Ecto neural progenitor cell (in vitro differentiated cells): ENCODE results near the gene CXCR5.
"Not testable (repeated sequence)": the region's sequence is repeated elsewhere in the genome, so short reads cannot be mapped to it uniquely, and the experiment has no call there.

Experiments used
- DNase-seq: peaks from one replicate; pipeline ENCODE4 v3.0.0-alpha.2; 2018; ENCODE audit warnings: low spot score

Gene CXCR5, protein sequence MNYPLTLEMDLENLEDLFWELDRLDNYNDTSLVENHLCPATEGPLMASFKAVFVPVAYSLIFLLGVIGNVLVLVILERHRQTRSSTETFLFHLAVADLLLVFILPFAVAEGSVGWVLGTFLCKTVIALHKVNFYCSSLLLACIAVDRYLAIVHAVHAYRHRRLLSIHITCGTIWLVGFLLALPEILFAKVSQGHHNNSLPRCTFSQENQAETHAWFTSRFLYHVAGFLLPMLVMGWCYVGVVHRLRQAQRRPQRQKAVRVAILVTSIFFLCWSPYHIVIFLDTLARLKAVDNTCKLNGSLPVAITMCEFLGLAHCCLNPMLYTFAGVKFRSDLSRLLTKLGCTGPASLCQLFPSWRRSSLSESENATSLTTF

GRCh38 chr11:118883368-118884071 lies at the start of gene CXCR5:
Gene CXCR5 (plus strand): TSS chr11:118883892. CDS start chr11:118883942, 50 bp downstream.
- DNase-seq = no peak

DNA sequence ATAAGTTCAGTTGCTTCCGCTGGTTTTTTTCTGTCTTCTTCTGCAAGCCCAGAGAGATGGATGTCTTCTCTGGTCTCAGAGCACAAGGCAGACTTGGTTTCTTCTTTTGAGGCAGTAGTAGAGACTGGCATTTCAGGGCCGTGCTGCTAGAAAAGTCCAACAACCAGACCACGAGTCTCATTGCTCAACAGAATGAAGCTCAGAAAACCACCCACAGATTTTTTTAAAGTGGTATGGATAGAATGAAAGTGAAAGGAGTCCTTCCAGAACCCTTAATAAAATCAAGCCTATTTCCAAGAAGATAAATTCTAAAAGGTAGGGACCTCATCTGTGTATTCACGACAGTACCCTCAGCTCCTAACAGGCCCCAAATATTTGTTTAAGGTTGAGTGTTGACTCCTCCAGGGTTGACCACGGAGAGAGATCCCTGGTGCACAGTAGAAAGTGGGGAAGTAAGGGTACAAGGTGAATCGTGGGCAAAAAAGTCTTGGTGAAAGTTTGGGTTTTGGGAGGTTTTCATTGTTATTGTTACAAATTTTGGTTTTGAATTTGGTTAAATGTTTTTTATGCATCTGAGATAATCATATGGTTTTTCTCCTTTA lies 49.2 kb upstream of the CXCR5 start:
- DNase-seq = no peak

DNA sequence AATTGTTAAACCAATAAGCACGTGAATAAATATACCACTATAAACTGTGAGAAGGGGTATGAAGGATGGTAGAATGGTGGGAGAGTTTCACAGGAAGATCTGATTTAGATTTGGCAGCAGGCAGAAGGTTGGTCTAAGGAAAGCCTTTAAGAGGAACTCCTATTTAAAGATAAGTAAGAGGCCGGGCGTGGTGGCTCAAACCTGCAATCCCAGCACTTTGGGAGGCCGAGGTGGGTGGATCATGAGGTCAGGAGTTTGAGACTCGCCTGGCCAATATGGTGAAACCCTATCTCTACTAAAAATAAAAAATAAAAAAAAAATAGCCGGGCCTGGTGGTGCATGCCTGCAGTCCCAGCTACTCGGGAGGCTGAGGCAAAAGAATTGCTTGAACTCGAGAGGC lies 45.8 kb upstream of the CXCR5 start:
- DNase-seq = no peak

- no peak for DNase-seq
Observed at GRCh38 chr11:118838905-118839553, 44.7 kb upstream of the CXCR5 start.

- DNase-seq = no peak
Observed at GRCh38 chr11:118841469-118842242, 42.0 kb upstream of the CXCR5 start.

- no peak for DNase-seq
Observed at GRCh38 chr11:118842369-118842768, 41.3 kb upstream of the CXCR5 start.

- not testable (repeated sequence) for DNase-seq
Observed at GRCh38 chr11:118842843-118843242, 40.8 kb upstream of the CXCR5 start.

- DNase-seq = no peak
Observed at GRCh38 chr11:118843565-118843964, 40.1 kb upstream of the CXCR5 start.

DNA sequence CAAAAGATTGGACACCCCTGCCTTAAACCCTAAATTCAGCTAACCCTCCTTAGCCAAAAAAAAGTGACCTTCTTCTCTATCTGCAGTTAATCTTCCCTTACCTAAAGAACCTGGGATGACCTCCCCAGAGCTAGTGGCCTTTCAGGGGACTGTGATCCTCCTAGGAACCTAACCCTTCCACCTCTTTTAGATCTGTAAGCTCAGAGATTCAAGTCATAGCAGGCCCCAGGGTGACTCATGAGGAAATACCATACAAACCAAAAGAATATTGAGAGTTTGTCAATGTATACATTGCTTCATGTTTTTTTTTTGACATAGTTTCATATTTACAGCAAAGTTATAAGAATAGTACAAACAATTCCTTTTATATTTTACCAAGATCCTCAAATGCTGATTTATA lies 38.3 kb upstream of the CXCR5 start:
- DNase-seq = no peak

- no peak for DNase-seq
Observed at GRCh38 chr11:118846181-118846935, 37.3 kb upstream of the CXCR5 start.

GRCh38 chr11:118849825-118850224 lies 33.9 kb upstream of the CXCR5 start:
- no peak for DNase-seq

GRCh38 chr11:118851970-118852369 lies 31.7 kb upstream of the CXCR5 start:
- no peak for DNase-seq

DNA sequence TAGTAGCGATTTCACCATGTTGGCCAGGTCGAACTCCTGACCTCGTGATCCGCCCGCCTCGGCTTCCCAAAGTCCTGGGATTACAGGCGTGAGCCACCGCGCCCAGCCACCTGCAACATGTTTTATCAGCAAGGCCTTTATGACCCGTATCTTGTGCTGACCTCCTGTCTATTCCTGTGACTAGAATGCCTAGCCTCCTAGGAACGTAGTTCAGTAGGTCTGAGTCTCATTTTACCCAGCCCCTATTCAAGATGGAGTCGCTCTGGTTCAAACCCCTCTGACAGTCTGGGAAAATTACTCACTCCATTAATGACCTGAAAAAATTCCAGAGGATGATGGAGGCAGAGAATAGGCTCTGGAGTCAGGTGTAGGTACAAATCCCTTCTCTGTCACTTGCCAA lies 30.0 kb upstream of the CXCR5 start:
- no peak for DNase-seq

DNA sequence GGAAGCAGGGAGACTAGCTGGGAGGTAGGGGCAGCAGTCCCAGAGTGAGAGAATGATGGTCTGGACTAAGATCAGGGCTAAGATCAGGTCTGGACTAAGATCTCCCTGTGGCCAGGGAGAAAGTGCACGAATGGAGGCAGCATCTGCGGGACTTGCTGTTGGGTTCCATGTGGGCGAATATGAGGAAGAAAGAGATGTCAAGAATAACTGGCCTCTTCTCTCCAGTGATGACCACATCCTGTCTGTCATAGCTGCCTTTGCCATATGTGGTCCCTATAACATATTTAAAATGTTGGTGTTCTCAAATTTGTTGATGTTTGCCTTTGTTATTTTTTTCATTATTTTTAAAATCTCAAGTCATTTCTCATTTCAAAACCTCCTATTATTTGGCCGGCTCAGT lies 27.4 kb upstream of the CXCR5 start:
- no peak for DNase-seq

DNA sequence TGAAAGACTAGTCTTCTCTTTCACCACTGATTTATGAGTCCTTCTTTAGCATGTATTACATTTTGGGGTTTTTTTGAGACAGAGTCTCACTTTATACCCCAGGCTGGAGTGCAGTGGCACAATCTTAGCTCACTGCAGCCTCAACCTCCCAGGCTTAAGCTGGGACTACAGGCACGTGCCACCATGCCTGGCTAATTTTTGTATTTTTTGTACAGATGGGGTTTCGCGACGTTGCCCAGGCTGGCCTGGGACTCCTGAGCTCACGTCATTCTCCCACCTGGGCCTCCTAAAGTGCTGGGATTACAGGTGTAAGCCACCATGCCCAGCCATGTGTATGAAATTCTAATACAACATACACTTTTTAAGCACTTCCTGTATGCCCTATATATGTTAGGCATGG lies 26.3 kb upstream of the CXCR5 start:
- no peak for DNase-seq

DNA sequence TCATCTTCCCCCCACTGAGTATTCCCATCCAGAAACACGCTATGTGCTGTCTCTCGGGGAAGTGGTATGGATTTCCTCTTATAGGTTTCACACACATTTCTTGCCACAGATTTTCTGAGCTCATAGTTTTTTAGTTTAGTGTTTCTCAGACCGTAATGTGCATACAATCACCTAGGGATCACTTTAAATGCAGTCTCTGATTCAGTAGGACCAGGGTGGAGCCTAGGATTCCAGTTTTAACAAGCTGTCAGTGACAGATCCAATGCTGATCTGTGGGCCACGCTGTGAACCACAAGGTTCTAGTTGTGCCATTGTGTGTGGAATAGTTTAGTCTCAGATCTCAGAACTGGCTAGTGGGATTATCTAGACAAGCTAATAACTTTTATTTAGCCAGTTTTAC lies 23.7 kb upstream of the CXCR5 start:
- no peak for DNase-seq

DNA sequence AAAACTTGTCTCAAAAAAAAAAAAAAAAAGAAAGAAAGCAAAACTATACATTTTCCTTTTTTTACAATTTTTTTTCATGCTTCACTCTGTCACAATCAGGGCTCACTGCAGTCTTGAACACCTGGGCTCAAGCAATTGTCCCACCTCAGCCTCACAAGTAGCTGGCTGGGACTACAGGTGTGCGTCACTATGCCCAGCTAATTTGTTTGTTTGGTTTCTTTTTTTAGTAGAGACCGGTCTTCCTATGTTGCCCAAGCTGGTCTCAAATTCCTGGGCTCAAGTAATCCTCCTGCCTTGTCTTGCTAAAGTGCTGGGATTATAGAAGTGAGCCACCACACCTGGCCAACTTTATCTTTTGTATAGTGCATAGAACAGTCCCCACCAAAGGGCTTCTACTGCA lies 15.0 kb upstream of the CXCR5 start:
- DNase-seq = no peak

DNA sequence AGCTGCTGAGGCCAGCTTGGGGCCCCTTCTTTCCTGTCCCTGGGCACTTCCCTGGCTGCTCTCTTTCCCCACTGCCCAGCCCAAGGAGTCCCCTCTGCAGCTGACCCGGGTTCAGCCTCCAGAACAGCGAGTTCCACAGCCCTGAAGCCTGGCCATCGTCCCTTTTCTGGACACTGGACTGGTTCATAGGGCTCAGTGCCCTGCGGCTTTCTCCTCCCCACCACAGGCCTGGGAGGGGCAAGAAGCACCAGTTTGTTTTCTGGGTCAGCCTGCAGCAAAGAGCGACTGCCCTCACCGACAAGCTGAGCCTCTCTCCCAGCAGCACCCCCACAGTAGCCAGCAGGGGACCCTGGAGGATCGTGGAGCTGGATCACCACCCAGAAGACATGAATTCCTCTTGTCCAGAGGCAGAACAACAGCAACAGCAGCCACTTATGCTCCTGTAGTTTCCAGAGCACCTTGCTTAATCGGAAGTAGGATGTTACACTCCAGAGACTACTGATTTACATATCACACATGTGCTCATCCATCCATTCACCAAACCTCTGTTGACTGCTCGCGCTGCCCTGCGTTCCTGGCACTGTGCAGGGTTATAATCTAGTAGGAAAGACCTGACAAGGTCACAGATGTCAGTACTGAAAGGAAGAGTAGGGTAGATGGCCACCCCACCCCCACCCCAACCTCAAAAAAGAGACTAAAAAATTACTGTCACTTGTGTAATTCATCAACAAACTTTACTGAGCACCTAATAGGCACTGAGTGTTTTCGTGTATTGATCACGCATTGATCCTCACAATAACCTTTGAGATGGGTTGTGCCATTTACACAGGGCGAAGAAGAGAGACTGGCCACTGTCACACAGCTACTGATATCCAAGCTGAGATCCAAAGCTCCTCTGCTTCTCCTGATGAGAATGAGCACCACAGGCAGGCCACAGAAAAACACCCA lies 13.0 kb upstream of the CXCR5 start:
- DNase-seq = peak; percentile 62

- no peak for DNase-seq
Observed at GRCh38 chr11:118872403-118872821, 11.3 kb upstream of the CXCR5 start.

DNA sequence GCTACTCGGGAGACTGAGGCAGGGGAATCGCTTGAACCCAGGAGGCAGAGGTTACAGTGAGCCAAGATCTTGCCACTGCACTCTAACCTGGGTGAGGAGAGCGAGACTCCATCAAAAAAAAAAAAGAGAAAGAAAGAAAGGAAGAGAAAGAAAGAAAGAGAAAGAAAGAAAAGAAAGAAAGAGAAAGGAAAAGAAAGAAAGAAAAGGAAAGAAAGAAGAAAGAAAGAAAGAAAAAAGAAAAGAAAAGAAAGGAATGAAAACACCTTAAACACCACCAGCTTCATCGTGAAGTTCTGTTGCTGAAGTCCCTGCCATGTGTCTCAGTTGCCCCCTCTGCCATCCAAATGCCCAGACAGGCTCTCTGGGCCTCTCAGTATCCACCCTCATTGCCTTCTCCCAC lies 9.9 kb upstream of the CXCR5 start:
- no peak for DNase-seq
